ELR (cell line): Measurements from ENCODE around the gene KLHL6.
A peak's percentile ranks its signal among the peaks of the same experiment; 100 is the strongest.
"Not testable (repeated sequence)": the region's sequence is repeated elsewhere in the genome, so short reads cannot be mapped to it uniquely, and the experiment has no call there.

Experiments
- DNase-seq: peaks from one replicate; pipeline ENCODE4 v3.0.0-alpha.2; 2015; ENCODE audit warnings: low read depth

KLHL6 gene, protein sequence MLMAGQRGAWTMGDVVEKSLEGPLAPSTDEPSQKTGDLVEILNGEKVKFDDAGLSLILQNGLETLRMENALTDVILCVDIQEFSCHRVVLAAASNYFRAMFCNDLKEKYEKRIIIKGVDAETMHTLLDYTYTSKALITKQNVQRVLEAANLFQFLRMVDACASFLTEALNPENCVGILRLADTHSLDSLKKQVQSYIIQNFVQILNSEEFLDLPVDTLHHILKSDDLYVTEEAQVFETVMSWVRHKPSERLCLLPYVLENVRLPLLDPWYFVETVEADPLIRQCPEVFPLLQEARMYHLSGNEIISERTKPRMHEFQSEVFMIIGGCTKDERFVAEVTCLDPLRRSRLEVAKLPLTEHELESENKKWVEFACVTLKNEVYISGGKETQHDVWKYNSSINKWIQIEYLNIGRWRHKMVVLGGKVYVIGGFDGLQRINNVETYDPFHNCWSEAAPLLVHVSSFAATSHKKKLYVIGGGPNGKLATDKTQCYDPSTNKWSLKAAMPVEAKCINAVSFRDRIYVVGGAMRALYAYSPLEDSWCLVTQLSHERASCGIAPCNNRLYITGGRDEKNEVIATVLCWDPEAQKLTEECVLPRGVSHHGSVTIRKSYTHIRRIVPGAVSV

DNA sequence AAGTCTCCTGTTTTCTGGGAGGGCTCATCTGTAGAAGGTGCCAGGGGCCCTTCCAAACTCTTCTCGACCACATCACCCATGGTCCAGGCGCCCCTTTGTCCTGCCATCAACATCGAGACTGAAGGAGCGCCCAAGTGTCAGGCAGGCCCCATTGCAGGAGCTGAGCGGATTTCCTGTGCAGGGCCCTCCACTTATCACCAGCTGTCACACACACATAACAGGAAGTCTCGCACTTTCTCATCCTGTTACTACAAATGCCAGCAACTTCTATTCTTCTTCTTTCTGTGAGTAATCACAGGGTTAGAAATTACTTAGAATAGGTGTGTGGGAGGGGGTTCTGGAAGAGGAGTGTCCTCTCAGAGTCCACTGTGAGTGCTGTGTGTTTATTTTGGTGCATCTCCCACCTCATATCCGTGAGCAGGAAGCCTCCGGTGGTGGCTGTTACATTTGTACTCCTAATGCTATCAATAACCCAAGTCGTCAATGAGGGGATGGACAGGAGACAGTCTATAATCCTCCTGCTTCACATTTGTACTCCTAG lies at the start of gene KLHL6:
Gene KLHL6 (minus strand): TSS at position 166 of the 541 bp plus-strand sequence. CDS start 53 bp downstream, at position 113.
- DNase-seq = no peak

DNA sequence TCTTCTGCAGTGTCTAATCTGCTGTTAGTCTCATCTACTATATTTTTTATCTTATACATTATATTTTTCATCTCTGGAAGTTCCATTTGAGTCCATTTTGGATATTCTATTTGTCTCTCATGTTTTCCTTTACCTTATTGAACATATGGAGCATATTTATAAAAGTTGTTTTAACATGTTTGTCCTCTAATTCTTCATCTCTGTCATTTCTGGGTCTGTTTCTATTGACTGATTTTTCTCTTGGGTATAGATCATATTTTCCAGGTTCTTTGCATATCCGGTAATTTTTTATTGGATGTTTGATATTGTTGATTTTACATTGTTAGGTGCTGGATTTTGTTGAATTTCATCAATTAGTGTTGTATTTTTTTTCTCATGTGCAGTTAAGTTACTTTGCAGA lies 42.5 kb upstream of the KLHL6 start:
- DNase-seq = no peak

DNA sequence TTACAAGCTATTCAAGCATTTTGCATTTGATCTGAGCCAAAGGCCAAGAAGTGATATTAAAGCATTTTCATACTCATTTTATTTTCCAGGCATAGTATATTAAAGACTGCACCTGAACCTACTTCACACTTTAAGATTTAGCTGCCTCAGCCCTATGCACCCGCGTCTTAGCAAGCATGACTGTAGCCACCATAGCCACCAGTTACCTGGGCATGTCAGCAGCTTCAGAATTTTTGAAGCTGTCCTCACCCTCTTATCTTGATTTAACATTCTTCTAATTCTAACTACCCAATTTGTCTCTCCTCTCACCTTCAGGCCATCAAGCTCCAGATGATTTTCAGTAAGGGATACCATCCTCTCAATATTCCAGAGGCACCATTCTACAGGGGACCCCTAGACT lies 39.1 kb upstream of the KLHL6 start:
- DNase-seq = no peak

DNA sequence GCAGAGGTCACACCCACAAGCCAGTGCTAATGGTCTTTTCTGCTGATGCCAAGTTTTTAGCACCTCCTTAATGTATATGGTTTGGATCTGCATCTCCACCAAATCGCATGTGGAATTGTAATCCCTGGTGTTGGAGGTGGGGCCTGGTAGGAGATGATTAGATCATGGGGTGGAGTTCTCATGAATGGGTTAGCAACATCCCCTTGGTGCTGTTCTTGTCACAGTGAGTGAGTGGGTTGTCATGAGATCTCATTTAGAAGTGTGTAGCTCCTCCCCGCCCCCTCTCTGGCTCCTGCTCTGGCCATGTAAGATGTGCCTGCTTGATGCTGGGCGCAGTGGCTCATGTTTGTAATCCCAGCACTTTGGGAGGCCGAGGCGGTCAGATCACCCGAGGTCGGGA lies 37.3 kb upstream of the KLHL6 start:
- no peak for DNase-seq

DNA sequence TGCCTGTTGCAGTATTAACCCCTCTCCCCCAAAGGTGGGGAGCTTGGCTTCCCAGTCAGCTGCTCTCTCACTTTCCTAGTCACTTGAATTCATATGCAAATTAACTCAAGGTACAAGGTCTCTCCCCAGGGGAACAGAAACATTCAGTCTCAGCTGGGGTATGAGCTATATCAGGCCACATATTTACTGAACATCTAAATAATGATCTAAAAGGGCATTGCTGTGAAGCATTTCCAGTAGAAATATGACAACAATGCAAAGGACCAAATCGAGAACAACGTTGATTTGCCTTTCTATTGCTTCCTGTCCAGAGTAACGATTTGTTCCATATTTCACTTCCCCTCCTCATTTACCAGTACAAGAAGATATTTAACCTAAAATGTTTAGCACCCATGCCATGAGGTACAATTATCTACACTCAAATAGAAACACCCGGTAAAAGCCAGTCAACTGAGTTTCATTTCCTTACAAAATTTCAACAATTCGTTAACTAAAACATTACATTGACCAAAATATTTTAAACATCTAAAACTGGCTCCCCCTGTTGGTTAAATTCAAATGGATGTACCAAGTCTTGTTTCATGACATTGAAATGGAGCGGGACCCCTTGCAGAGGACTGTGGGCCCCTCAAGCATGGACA lies 36.5 kb upstream of the KLHL6 start:
- peak; percentile 18 for DNase-seq

DNA sequence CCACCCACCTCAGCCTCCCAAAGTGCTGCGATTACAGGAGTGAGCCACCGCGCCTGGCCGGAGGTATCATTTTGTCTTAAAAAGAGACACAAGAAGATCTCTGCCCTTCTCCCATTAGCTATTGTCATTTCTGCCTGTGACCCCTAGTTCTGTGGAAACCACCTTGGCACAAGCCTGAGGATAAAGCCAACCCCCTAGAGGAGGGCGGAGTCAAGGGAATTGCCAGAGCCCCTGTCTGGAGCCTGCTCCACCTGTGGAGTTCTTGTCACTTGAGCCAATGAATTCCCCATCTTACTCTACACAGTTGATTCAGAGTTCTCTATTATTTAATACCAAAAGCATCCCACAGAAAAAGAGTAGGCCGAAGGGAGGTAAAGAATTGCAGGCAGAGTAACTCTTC lies 34.9 kb upstream of the KLHL6 start:
- DNase-seq = no peak

DNA sequence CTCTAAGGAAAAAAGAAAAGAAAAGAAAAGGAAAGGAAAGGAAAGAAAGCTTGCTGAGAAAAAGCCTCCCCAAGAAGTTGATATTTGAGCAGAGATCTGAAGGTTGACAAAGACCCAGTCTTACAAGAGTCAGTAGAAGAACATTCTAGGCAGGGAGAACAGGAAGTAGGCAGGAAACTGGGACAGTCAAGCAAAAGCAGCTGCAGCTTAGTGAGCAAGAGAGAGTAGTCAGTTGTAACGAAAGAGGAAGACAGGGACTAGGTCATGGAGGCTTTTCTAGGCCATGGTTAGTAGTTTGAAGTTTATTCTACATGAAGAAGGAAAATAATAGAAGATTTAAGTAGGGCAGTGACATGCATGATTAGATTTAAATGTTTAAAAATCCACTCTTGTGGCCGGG lies 31.8 kb upstream of the KLHL6 start:
- no peak for DNase-seq

DNA sequence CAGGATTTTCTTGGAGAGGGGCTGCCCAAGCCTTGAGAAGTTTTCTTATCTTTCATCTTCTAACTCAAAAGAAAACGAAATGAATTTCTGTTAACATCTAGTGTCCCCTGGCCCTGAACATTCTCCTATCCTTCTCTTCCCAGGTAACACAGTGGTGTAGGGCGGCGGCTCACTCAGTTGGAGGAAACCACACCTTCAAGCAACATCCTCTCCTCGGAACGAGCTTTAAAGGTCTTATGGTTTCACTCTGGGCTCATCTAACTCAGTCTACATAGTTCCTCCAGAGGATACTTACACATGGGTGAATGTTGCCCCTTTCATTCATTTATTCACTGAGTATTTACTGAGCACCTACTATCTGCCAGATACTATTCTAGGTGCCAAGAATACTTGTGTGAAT lies 31.0 kb upstream of the KLHL6 start:
- DNase-seq = no peak

DNA sequence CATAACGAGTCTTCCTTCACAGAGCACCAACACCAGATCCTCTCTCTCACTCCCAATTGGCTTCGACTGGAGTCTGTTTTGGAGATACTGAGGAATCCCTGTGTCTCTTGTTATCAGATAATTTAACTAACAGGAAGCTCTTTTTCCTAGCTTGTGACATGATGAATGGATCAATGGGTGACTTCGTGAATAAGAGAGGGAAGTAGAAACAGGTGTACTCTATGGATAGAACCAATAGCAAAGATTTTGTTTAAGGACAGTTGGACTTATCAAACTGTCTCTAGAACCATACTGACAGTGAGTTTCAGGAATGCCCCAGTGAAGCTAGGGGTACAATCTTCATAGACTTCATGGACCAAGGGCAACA lies 29.4 kb upstream of the KLHL6 start:
- DNase-seq = no peak

DNA sequence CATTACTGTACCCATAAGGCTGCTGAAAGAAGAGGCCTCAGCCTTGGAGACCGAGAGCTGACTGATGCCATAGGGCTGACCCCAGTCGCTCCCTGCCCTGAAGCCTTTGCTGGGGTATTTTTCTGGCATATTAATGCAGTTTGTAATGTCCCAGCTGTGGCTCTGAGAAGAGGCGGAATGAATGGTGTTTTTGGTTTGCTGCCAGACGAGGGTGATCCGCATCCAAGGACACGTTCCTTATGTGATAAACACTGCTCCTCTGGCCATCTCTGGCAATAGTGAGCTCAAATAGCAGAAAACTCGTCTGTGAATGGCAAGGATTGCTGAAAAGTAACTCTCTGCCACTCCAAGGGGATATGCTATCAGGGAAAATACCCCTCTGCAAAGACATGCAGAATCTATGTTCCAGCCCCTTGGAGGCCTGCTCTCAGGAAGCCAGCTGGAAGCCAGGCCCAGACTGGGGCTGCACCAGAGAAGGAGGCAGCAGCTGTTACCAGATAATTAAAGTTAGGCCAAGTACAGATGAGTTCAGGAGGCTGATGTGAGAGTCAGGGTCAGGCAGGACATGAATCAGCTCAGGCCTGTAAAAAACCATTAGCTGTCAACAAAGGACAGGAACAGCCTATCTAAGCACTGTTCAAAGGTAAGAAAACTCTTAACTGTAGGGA lies 28.9 kb upstream of the KLHL6 start:
- DNase-seq = no peak

DNA sequence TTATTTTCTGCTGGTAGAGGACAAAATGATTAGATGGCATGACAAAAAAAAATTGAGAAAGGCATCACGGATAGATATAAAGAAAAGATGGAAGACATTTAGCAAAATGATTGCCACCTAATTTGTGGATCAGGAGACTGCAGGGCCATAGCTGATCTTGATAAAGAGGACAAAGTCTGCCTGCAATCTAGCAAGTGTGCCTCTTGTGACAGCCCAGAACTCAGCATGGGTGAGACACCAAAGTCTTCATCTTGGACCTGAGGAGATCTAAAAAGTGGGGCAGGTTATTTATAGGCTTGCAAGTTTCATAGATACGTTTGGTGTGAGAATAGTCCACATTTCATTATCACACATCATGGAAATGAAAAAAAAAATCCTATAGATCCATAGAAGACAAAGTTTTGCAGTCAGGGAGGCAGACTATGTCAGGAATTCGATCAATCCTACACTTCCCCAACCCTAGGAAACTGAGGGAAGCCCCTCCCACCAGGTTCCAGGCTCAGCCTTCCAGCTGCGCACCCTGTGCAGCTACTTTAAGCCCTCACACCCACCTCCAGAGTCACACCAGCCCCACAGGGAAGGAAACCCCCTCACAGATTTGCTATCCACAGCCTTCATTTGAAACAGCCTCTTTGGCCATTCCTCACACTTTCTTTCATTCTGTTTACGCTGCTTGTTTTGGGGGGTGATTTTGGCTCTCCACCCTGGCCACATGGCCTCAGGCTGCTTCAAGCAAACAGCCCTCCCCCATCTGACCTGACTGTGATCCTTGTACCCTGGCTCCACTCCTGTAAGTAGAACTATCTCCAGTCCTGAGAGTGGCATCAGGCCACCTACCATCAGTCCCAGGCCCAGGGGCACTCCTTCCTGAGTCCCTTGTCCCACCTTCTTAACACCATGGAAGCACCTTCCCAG lies 28.1 kb upstream of the KLHL6 start:
- no peak for DNase-seq

DNA sequence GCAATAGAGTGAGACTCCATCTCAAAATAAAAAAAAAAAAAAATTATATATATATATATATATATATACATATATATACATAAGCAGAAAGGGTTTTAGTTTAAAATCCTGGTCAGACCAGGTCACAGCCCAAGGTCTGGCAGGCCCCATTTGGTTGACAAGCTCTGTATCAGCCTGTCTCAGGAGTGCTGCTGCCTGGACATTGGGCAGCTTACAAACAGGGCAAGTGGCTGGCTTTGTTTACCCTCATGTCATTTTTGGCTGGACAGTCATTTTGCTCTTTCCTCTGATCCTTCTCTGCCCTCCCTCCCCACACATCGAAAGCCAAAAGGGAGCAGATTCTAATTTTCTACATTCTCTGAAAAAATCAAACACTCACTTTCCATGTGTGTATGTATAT lies 26.7 kb upstream of the KLHL6 start:
- DNase-seq = no peak

DNA sequence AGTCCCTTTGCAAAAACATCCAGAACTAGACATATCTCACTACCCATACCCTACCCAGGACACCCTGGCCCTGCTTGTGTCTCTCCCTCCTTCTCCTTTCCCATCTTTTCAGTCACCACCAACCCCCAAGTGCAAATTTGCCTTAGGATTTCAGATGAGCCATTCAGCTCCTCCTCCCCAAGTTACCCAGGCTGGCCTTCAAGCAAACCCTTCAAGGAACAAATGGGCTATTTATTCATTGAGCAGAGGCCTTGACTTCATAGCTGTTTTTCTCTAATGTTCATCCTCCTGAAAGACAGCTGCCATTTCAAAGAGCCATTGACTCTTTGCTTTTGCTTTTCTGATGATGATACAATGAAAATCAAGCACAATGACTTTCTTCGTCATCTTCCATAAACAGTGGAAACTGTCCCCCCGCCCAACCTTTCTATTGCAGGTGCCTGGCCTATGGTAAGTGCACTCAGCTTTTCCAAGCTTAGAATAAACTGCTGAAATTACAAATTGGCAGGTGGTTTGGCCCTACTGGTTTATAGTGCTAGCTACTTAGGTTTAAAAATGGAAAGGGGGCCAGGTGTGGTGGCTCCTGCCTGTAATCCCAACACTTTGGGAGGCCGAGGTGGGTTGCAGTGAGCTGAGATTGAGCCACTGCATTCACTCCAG lies 26.1 kb upstream of the KLHL6 start:
- no peak for DNase-seq

DNA sequence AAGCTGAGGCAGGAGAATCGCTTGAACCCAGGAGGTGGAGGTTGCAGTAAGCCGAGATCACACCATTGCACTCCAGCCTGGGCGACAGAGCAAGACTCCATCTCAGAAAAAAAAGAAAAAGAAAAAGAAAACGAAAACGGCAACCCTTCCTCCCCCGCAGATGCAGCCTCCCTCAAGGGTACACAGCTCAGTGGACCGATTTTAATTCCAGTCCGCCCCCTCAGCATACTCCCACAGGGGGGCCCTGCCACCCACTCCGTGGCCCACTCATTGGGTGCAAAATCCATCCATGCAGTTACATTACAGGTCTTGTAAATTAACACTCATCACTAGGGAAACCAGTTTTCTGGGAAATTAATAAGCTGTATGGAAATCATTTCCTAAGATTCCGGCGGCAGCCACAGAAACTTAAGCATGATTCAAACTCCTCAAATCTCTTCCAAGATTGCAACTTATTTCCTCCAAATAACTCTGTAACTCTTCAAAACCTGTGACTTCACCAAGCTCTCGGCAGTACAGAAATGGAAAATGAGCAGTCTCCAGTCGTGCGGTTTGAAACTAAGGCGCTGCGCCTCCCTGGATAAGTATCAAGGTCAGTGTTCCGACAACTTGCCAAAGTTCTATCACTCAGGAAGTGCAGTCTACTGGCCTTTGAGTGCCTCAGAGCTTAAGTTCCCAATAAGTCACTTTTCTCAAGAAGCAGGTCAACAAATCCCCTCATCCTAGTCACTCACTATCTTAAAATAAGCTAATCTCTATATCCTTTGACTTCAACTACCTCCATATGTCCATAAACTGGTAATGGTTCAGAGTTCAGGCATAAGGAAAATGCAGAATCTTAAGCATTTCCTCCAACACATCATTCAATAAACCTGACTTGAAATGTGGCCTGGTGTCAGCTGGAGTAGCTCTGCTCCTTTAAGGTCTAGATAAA lies 24.7 kb upstream of the KLHL6 start:
- peak; percentile 7 for DNase-seq

DNA sequence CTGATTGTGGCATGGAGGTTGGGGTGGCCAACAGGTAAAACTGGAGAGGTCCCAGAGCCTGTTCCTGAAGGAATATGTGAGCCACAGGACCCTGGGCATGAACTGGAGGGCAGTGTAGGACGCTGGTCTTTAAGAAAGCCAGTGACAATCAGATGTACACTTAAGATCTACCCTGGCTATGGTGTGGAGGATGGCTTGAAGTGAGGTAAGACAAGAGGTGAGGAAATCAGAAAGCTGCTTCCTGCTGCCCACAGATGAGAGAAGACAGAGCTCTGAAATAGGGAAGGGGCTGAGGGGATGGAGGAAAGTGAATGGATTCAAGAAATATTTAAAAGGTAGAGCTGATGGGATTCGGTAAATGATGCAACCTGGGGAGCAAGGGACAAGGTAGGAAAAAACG lies 22.7 kb upstream of the KLHL6 start:
- no peak for DNase-seq

DNA sequence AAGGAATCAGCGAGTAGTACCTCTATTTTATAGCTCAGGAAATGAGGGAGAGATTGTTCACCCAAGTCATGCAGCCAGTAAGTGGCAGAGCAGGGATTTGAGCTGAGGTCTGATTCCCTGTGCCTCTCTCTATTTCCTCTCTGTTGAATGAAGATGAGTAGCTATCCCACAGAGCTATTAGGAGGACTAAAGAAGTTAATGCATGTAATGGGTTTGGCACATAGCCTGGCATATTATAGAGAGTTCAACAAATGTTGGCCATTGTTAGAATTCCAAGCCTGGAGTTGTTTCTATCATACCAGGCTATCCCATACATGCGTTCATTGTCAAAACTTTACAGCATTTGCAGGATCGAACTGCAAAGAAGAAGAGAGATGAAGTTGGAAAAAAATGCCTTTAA lies 21.8 kb upstream of the KLHL6 start:
- DNase-seq = no peak

DNA sequence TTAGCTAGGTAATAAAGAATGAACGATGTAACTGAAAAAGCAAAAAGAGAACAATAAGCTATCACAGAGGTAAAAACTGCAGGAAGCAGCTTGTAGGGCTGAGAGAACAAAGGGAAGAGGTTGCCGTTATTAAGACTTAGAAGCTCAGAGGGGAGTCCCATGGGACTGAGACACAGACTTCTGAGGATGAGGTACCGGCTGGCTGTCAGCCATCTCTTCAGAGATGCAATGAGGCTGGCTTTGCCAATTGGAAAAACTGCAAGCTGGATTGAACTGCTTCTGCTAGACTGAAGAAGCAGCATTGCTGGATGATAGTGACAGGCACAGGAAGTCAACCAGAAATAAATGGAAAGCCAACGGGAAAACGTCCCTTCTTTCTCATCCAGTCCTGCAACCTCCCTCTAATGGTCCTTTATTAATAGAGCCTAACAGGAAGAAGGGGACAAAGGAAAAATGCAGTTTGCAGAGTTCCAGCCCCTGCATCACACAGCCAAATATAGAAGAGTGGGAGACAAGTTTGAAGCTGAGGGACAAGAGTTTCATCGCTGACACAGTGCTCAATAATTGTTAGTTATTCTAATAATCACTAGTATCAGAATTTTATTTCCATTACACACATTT lies 21.1 kb upstream of the KLHL6 start:
- DNase-seq = no peak

DNA sequence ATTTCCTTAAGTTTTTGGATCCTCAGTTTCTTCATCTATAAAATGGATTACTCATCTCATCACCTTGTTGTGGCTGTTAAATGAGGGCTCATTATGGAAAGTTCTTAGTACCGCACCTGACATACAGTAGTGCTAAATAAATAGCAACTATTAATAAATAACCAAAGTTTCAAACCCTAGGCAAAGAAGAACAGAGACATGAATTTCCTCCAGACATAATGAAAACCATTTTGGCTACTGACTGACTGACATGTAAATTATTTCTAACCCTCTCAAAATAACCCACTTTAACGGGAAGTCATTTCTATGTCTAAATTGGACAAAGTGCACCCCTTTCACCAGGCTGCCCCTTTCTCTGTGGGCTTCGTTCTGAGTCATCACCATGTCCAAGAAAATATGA lies 17.4 kb upstream of the KLHL6 start:
- DNase-seq = no peak

DNA sequence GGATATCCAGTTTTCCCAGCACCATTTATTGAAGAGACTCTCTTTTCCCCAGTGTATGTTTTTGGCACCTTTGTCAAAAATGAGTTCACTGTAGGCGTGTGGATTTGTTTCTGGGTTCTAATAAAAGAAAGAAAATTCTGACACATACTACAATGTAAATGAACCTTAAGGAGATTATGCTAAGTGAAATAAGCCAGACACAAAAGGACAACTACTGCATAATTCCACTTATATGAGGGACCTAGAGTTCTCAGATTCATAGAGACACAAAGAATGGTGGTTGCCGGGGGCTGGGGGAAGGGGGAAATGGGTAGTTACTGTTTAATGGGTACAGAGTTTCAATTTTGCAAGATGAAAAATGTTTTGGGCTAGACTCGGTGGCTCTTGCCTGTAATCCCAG lies 14.7 kb upstream of the KLHL6 start:
- not testable (repeated sequence) for DNase-seq
